HepG2 (cell line): ENCODE data around the gene FBXO11. TPM values are rescaled to one million over a fixed set of nuclear protein-coding genes. Genes with fewer than 3 reads are reported as not detected.

Experiments
- DBP ChIP-seq: sonication (generic); formaldehyde crosslinking; IDR thresholded peaks from 2 replicates; pipeline ENCODE4 v1.4.0; 2020; ENCODE audit warnings: missing genetic modification reagents; ENCODE audit errors: not compliant biosample characterization
- ESRRA ChIP-seq: sonication (generic); formaldehyde crosslinking; IDR thresholded peaks from 2 replicates; pipeline ENCODE4 v1.5.1; 2020; ENCODE audit warnings: mild to moderate bottlenecking, low read depth, missing genetic modification reagents
- HDAC1 ChIP-seq: sonication (generic); formaldehyde crosslinking; IDR thresholded peaks from 2 replicates; pipeline ENCODE4 v1.5.1; 2020; ENCODE audit warnings: mild to moderate bottlenecking, missing genetic modification reagents
- MZF1 ChIP-seq: sonication (generic); formaldehyde crosslinking; IDR thresholded peaks from 2 replicates; pipeline ENCODE4 v1.8.1; 2023; ENCODE audit warnings: mild to moderate bottlenecking, missing genetic modification reagents, borderline replicate concordance
- NFKBIZ ChIP-seq: IDR thresholded peaks from 2 replicates; pipeline ENCODE4 v1.6.1; 2018; ENCODE audit warnings: missing genetic modification reagents, missing compliant biosample characterization
- NR2F1 ChIP-seq, 2 experiments: fragments of 450-650 bp in 1 of 2; formaldehyde crosslinking in 1 of 2; IDR thresholded peaks; 2 replicates each; pipeline versions ENCODE4 v1.5.0 to v1.6.1; 2016 to 2020; ENCODE audit warnings: mild to moderate bottlenecking in 1 of 2, missing compliant biosample characterization in 1 of 2, missing genetic modification reagents in 1 of 2, moderate library complexity in 1 of 2
- NR3C1 ChIP-seq: sonication (generic); formaldehyde crosslinking; IDR thresholded peaks from 2 replicates; pipeline ENCODE4 v1.4.0; 2020; ENCODE audit warnings: missing genetic modification reagents
- TBX3 ChIP-seq: fragments of 450-650 bp; IDR thresholded peaks from 2 replicates; pipeline ENCODE4 v1.6.1; 2017; ENCODE audit warnings: antibody characterized with exemption, mild to moderate bottlenecking, inconsistent platforms, borderline replicate concordance
- TRIM22 ChIP-seq: fragments of 450-650 bp; IDR thresholded peaks from 2 replicates; pipeline ENCODE4 v1.6.1; 2017
- ZBTB2 ChIP-seq: sonication (generic); formaldehyde crosslinking; IDR thresholded peaks from 2 replicates; pipeline ENCODE4 v1.8.0; 2022; ENCODE audit warnings: low read depth, missing genetic modification reagents
- ZNF34 ChIP-seq: sonication (generic); formaldehyde crosslinking; IDR thresholded peaks from 2 replicates; pipeline ENCODE4 v1.4.0; 2020; ENCODE audit warnings: mild to moderate bottlenecking, missing genetic modification reagents, borderline replicate concordance
- ZNF446 ChIP-seq: sonication (generic); formaldehyde crosslinking; IDR thresholded peaks from 2 replicates; pipeline ENCODE4 v1.5.0; 2020; ENCODE audit warnings: mild to moderate bottlenecking, missing genetic modification reagents
- ZNF510 ChIP-seq: sonication (generic); formaldehyde crosslinking; IDR thresholded peaks from 2 replicates; pipeline ENCODE4 v1.4.0; 2020; ENCODE audit warnings: low read depth, mild to moderate bottlenecking, missing genetic modification reagents
- ZNF569 ChIP-seq: sonication (generic); formaldehyde crosslinking; IDR thresholded peaks from 2 replicates; pipeline ENCODE4 v1.5.0; 2020; ENCODE audit warnings: mild to moderate bottlenecking, missing genetic modification reagents, moderate library complexity, borderline replicate concordance
- ZNF609 ChIP-seq: sonication (generic); formaldehyde crosslinking; IDR thresholded peaks from 2 replicates; pipeline ENCODE4 v1.4.0; 2020; ENCODE audit warnings: mild to moderate bottlenecking, missing genetic modification reagents, borderline replicate concordance
- ZNF629 ChIP-seq: sonication (generic); formaldehyde crosslinking; conservative IDR thresholded peaks from 2 replicates; pipeline ENCODE4 v1.5.0; 2020; ENCODE audit warnings: missing genetic modification reagents
- ZNF713 ChIP-seq: sonication (generic); formaldehyde crosslinking; IDR thresholded peaks from 2 replicates; pipeline ENCODE4 v1.4.0; 2020; ENCODE audit warnings: mild to moderate bottlenecking, missing genetic modification reagents
- ZSCAN25 ChIP-seq: sonication (generic); formaldehyde crosslinking; IDR thresholded peaks from 2 replicates; pipeline ENCODE4 v1.8.0; 2022; ENCODE audit warnings: mild to moderate bottlenecking, missing genetic modification reagents
- ZSCAN5A ChIP-seq: sonication (generic); formaldehyde crosslinking; IDR thresholded peaks from 2 replicates; pipeline ENCODE4 v1.8.0; 2022; ENCODE audit warnings: mild to moderate bottlenecking, missing genetic modification reagents, borderline replicate concordance
- polyA plus RNA-seq, 8 experiments: library from polyadenylated mRNA; depleted of rRNA in 3 of 8; stranded (reverse) in 7 of 8; unstranded in 1 of 8; fragments of >200 nt; fragmentation: Illumina TruSeq in 4 of 8; extraction: Trizol in 4 of 8; gene quantifications; 2 replicates each; pipeline versions ENCODE4 v1.2.1 to v1.2.3, GENCODE V29; 2011 to 2016; ENCODE audit warnings: low read depth in 4 of 8, missing spikeins in 1 of 8, mixed read lengths in 1 of 8; ENCODE audit not compliant: insufficient read depth in 1 of 8
- total RNA-seq, 5 experiments: library from RNA; depleted of rRNA; stranded (reverse); fragments of >200 nt; fragmentation: Illumina TruSeq; extraction: Trizol; gene quantifications; 2 replicates each; pipeline ENCODE4 v1.2.3, GENCODE V29; 2016; ENCODE audit warnings: low read depth in 1 of 5

FBXO11 gene
- total and polyA plus RNA-seq, 2 of the 13 experiments (the other 11 are each of a cell fraction or from before 2014, with no cell fraction given), result 27.9 to 47.6 TPM

- TF ChIP-seq TRIM22, result no peak
- TF ChIP-seq ZNF446 (CRISPR knock-in tag), result no peak
- no peak for TF ChIP-seq ZSCAN5A (CRISPR knock-in tag)
- TF ChIP-seq ZNF34, result no peak
- peak; percentile 11 for TF ChIP-seq HDAC1 (CRISPR knock-in tag)
- no peak for TF ChIP-seq ZNF609
- TF ChIP-seq TBX3, result no peak
- no peak for TF ChIP-seq NR2F1 (CRISPR knock-in tag; IDR thresholded peaks at IDR 0.05)
- no peak for TF ChIP-seq ZBTB2 (CRISPR knock-in tag)
- no peak; the same call in 1 of the 2 replicates for TF ChIP-seq ZSCAN25 (CRISPR knock-in tag)
- no peak for TF ChIP-seq ZNF629
- TF ChIP-seq ZNF569 (CRISPR knock-in tag), result no peak; the same call in 1 of the 2 replicates
- TF ChIP-seq ZNF713 (CRISPR knock-in tag), result no peak
- no peak for TF ChIP-seq ESRRA (CRISPR knock-in tag)
- TF ChIP-seq ZNF510 (CRISPR knock-in tag), result no peak
- no peak for TF ChIP-seq DBP (CRISPR knock-in tag)
- TF ChIP-seq NFKBIZ (CRISPR knock-in tag), result no peak
- no peak for TF ChIP-seq MZF1 (CRISPR knock-in tag)
- no peak for TF ChIP-seq NR3C1 (CRISPR knock-in tag)
Observed at GRCh38 chr2:47783486-47784351, 122.6 kb downstream of the FBXO11 start (continued).
